GM12892 (cell line): ENCODE measurements around the gene CNRIP1.

Experiments used
- POLR2A ChIP-seq: IDR thresholded peaks from 2 replicates; pipeline ENCODE4 v1.6.1; 2011; ENCODE audit warnings: low read depth, low read length, control low read depth
- POLR2AphosphoS5 ChIP-seq: IDR thresholded peaks from 2 replicates; pipeline ENCODE4 v1.6.1; 2011; ENCODE audit warnings: low read depth, low read length, control low read depth
- TAF1 ChIP-seq: IDR thresholded peaks from 2 replicates; pipeline ENCODE4 v1.6.1; 2011; ENCODE audit warnings: low read depth, mild to moderate bottlenecking, control low read depth, low read length, borderline replicate concordance

GRCh38 chr2:68252400-68253218 lies 67.1 kb downstream of the CNRIP1 start, which contains the start of gene PPP3R1:
- TF ChIP-seq POLR2AphosphoS5 (peak; percentile 95), POLR2A (peak; percentile 94), TAF1 (peak; percentile 59; the same call in 1 of the 2 replicates)
